Subcutaneous preadipocyte (primary cell): Measurements from ENCODE around the gene DRC7. TPM values are rescaled to one million over a fixed set of nuclear protein-coding genes. Genes with fewer than 3 reads are reported as not detected.

Source experiments
- small RNA-seq: library from RNA; depleted of rRNA; stranded (forward); fragments of <200 nt; gene quantifications from one replicate; pipeline ENCODE3, GENCODE V24; 2012
- total RNA-seq: library from RNA; depleted of rRNA; stranded (reverse); fragments of >200 nt; gene quantifications from 2 replicates; pipeline ENCODE4 v1.2.3, GENCODE V29; 2012

The DRC7 gene
- 0.37 TPM in 1 of 2 replicates, not detected in the other for total RNA-seq

GRCh38 chr16:57694725-57695679, at the start of gene DRC7:
Gene DRC7 (plus strand): TSS chr16:57694806. CDS start chr16:57697950, 3,144 bp downstream.

GRCh38 chr16:57668263-57668571, 26.4 kb upstream of the DRC7 start, which contains the start of gene ADGRG3:
Gene ADGRG3 (plus strand): TSS chr16:57668306. CDS start chr16:57668348, 42 bp downstream.

GRCh38 chr16:57735755-57736418, 41.3 kb downstream of the DRC7 start, which contains the start of gene KATNB1:
Gene KATNB1 (plus strand): TSS chr16:57735770. CDS start chr16:57737244, 1,474 bp downstream.

Small RNA genes within 50 kb of the gene (small RNA-seq; reads per million reads assigned to genes)
- not detected for gene MIR6772

Other genes with a start within 250 kb of the DRC7 start
- 41.5 and 47.5 TPM in 2 replicates for gene CIAPIN1, start 247.4 kb upstream of the DRC7 start, total RNA-seq
- 44.1 and 49.3 TPM in 2 replicates for gene COQ9, start 247.3 kb upstream of the DRC7 start, total RNA-seq
- gene POLR2C, start 232.1 kb upstream of the DRC7 start, total RNA-seq = 83.4 and 98.1 TPM in 2 replicates
- 15.8 and 21.5 TPM in 2 replicates for gene DOK4, start 208.3 kb upstream of the DRC7 start, total RNA-seq
- gene CCDC102A, start 158.2 kb upstream of the DRC7 start, total RNA-seq = 6.1 and 8.1 TPM in 2 replicates
- not detected in 2 replicates for gene ADGRG5, start 152.2 kb upstream of the DRC7 start, total RNA-seq
- 2.9 and 6.8 TPM in 2 replicates for gene ADGRG1, start 66.2 kb upstream of the DRC7 start, total RNA-seq
- not detected in 2 replicates for gene ADGRG3, start 26.5 kb upstream of the DRC7 start, total RNA-seq
- 30.5 and 38.7 TPM in 2 replicates for gene KATNB1, start 41.0 kb downstream of the DRC7 start, total RNA-seq
- 14.7 and 31.1 TPM in 2 replicates for gene KIFC3, start 107.7 kb downstream of the DRC7 start, total RNA-seq